Stomach (tissue), 9 donors: ENCODE data around the gene TJP1. TPM values are rescaled to one million over a fixed set of nuclear protein-coding genes. Genes with fewer than 3 reads are reported as not detected.

Experiments
- DNase-seq, 2 donors: peaks; one replicate each; pipeline versions ENCODE4 v3.0.0 to v3.0.0-alpha.2; 2013 to 2019
- H3K27ac ChIP-seq, 5 donors: fragments of 200-600 bp in 4 of 5; sonication (generic) in 4 of 5; one replicate each; pipeline ENCODE4 v1.5.1; 2013 to 2019; ENCODE audit warnings: mild to moderate bottlenecking in 1 of 5, moderate library complexity in 1 of 5
- H3K27me3 ChIP-seq, 3 donors: fragments of 200-600 bp; sonication (generic); one replicate each; pipeline ENCODE4 v1.5.1; 2017 to 2019; ENCODE audit warnings: mixed run types in 1 of 3
- H3K36me3 ChIP-seq, 4 donors: fragments of 200-600 bp; sonication (generic); 1 replicate in 3 of 4; 2 replicates in 1 of 4; pipeline ENCODE4 v1.5.1; 2016 to 2019
- H3K4me1 ChIP-seq, 4 donors: fragments of 200-600 bp; sonication (generic); one replicate each; pipeline ENCODE4 v1.5.1; 2016 to 2019
- H3K4me3 ChIP-seq, 4 donors: fragments of 200-600 bp; sonication (generic) in 3 of 4; one replicate each; pipeline ENCODE4 v1.5.1; 2016 to 2019; ENCODE audit warnings: mild to moderate bottlenecking in 1 of 4
- H3K9me3 ChIP-seq, 4 donors: fragments of 200-600 bp; sonication (generic); one replicate each; pipeline ENCODE4 v1.5.1; 2016 to 2019
- EP300 ChIP-seq: sonication (generic); formaldehyde crosslinking; IDR thresholded peaks from one replicate; pipeline ENCODE4 v1.6.1; 2017; ENCODE audit warnings: antibody characterized with exemption
- POLR2A ChIP-seq, 4 donors: fragments of 450-650 bp; IDR thresholded peaks; one replicate each; pipeline ENCODE4 v1.6.1; 2016; ENCODE audit warnings: antibody characterized with exemption in 4 of 4, control low read depth in 2 of 4, mild to moderate bottlenecking in 1 of 4, moderate library complexity in 1 of 4
- POLR2AphosphoS5 ChIP-seq, 3 donors: sonication (generic); formaldehyde crosslinking; IDR thresholded peaks; one replicate each; pipeline ENCODE4 v1.6.1; 2016; ENCODE audit warnings: antibody characterized with exemption in 3 of 3
- WGBS, 5 donors: extraction: QIAGEN DNeasy Blood & Tissue Kit in 3 of 5; methylation state at CpG; one replicate each; pipeline versions ENCODE4 v1.1.5 to v1.1.7; 2013 to 2018; 5-methylcytosine and 5-hydroxymethylcytosine counted together
- intact Hi-C: fragments of 100-400 bp; cut with DNase I; formaldehyde crosslinking; loops from one replicate; pipeline ENCODE4 v1.15.1; 2023; ENCODE audit warnings: low total_unique reads
- polyA plus RNA-seq, 3 donors: library from polyadenylated mRNA; stranded (reverse); fragments of 200-250 nt; gene quantifications; one replicate each; pipeline ENCODE4 v1.2.3, GENCODE V29; 2013
- total RNA-seq, 5 donors: library from RNA; depleted of rRNA; stranded (reverse); fragments of >200 nt; gene quantifications; one replicate each; pipeline versions ENCODE4 v1.1.0 to v1.2.3, GENCODE V29; 2014 to 2016
- TF ChIP-seq, protein P1 (sequence below), 7 experiments: fragments of 450-650 bp in 4 of 7; fragments of 200-600 bp in 3 of 7; sonication (generic) in 3 of 7; IDR thresholded peaks; one replicate each; pipeline ENCODE4 v1.5.1; 2016 to 2019; ENCODE audit warnings: antibody characterized with exemption in 7 of 7, control low read depth in 2 of 7, mild to moderate bottlenecking in 1 of 7
- donor health status: healthy with polysubstance abuse.
- donor health status: Bipolar disorder and iron deficiency.
- donor health status: healthy.

The TJP1 gene
- total and polyA plus RNA-seq, 8 donors = 12.3 to 167 (median 70.7) TPM

DNA sequence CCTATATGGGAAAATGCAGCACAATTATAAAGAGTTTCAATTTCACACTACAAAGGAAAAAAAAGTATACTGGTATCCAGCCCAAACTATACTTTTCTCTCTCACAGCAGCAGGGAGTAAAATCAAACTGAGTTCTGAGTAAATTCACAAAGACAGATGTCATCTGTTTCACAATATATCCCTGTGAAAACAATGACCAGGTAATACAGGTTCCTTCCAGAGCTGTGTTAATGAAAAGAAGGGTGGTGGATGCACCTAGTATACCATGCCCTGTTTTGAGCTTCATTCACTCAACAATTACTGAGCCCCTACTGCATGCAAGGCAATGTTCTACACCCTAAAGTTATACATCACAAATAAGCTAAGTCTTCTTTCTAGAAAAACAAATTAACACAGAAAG lies 108.5 kb downstream of the TJP1 start:
- Histone ChIP-seq H3K4me3 (no peak overlapping the region), H3K36me3 (peaks cover 34 to 99% (median 96%) of the 10 kb centered on the region in 4 donors), H3K27me3 (no peaks in the 10 kb centered on the region), H3K9me3 (no peaks in the 10 kb centered on the region), H3K4me1 (no peaks in the 10 kb centered on the region), H3K27ac (no peak overlapping the region)
- intact Hi-C loops = no loop called here
- TF ChIP-seq, protein P1, sequence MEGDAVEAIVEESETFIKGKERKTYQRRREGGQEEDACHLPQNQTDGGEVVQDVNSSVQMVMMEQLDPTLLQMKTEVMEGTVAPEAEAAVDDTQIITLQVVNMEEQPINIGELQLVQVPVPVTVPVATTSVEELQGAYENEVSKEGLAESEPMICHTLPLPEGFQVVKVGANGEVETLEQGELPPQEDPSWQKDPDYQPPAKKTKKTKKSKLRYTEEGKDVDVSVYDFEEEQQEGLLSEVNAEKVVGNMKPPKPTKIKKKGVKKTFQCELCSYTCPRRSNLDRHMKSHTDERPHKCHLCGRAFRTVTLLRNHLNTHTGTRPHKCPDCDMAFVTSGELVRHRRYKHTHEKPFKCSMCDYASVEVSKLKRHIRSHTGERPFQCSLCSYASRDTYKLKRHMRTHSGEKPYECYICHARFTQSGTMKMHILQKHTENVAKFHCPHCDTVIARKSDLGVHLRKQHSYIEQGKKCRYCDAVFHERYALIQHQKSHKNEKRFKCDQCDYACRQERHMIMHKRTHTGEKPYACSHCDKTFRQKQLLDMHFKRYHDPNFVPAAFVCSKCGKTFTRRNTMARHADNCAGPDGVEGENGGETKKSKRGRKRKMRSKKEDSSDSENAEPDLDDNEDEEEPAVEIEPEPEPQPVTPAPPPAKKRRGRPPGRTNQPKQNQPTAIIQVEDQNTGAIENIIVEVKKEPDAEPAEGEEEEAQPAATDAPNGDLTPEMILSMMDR (IDR thresholded peaks at IDR 0.05) = no peak
- no peak for TF ChIP-seq EP300
- no peak for TF ChIP-seq POLR2AphosphoS5 (IDR thresholded peaks at IDR 0.05)
- no peak for TF ChIP-seq POLR2A (IDR thresholded peaks at IDR 0.05)
- no peak for DNase-seq

- Histone ChIP-seq H3K27ac (no peak overlapping the region), H3K27me3 (no peaks in the 10 kb centered on the region), H3K36me3 (peaks cover 37 to 99% (median 96%) of the 10 kb centered on the region in 4 donors), H3K9me3 (no peaks in the 10 kb centered on the region), H3K4me3 (no peak overlapping the region), H3K4me1 (no peaks in the 10 kb centered on the region)
- no peak for DNase-seq
- intact Hi-C loops = no loop called here
- 76 to 86% (median 79%) methylated on average over 3 of the region's 3 CpGs for WGBS, 5 donors
- TF ChIP-seq, protein P1 (IDR thresholded peaks at IDR 0.05) = no peak
- TF ChIP-seq POLR2A (IDR thresholded peaks at IDR 0.05) (no peak), POLR2AphosphoS5 (IDR thresholded peaks at IDR 0.05) (no peak), EP300 (no peak)
Observed at GRCh38 chr15:29712149-29712885, 110.0 kb downstream of the TJP1 start.

DNA sequence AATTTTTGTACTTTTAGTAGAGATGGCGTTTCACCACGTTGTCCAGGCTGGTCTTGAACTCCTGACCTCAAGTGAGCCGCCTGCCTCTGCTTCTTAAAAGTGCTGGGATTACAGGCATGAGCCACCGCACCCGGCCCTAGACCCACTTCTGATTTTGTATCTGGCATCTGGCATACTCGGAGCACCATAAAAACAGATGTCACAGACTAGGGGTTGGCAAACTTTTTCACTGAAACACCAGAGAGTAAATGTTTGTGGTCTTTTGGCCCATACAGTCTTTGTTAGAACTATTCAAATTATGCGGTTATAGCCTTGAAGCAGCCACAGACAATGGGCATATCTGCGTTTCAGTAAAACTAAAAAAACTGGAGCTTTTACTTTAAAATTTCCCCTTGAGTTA lies 110.7 kb downstream of the TJP1 start:
- Histone ChIP-seq H3K36me3 (peaks cover 44 to 99% (median 96%) of the 10 kb centered on the region in 4 donors), H3K27me3 (no peaks in the 10 kb centered on the region), H3K4me1 (no peaks in the 10 kb centered on the region), H3K27ac (no peak overlapping the region), H3K4me3 (no peak overlapping the region), H3K9me3 (no peaks in the 10 kb centered on the region)
- intact Hi-C loops = no loop called here
- TF ChIP-seq POLR2AphosphoS5 (IDR thresholded peaks at IDR 0.05) (no peak), POLR2A (IDR thresholded peaks at IDR 0.05) (no peak), EP300 (no peak)
- TF ChIP-seq, protein P1 (IDR thresholded peaks at IDR 0.05) = no peak
- WGBS, 5 donors = 73 to 88% (median 79%) methylated on average over 8 of the region's 8 CpGs
- DNase-seq = no peak

- WGBS, 5 donors = 87 to 93% (median 90%) methylated on average over 4 of the region's 4 CpGs
- Histone ChIP-seq H3K4me1 (no peaks in the 10 kb centered on the region), H3K36me3 (peaks cover 55 to 99% (median 97%) of the 10 kb centered on the region in 4 donors), H3K9me3 (no peaks in the 10 kb centered on the region), H3K27me3 (no peaks in the 10 kb centered on the region), H3K4me3 (no peak overlapping the region), H3K27ac (no peak overlapping the region)
- DNase-seq = no peak
- intact Hi-C loops = no loop called here
- TF ChIP-seq, protein P1 (IDR thresholded peaks at IDR 0.05) = no peak
- TF ChIP-seq POLR2AphosphoS5 (IDR thresholded peaks at IDR 0.05) (no peak), POLR2A (IDR thresholded peaks at IDR 0.05) (no peak), EP300 (no peak)
Observed at GRCh38 chr15:29708519-29708918, 113.7 kb downstream of the TJP1 start.
